Lung microvascular endothelial cell (primary cell): ENCODE measurements around the gene CEL. TPM values are rescaled to one million over a fixed set of nuclear protein-coding genes. Genes with fewer than 3 reads are reported as not detected.
A peak's percentile ranks its signal among the peaks of the same experiment; 100 is the strongest.

Experiments
- DNase-seq, 2 donors: peaks; one replicate each; pipeline versions ENCODE4 v3.0.0 to v3.0.0-alpha.2; 2010; ENCODE audit warnings: low read depth in 2 of 2
- total RNA-seq: library from RNA; depleted of rRNA; stranded (reverse); fragments of >200 nt; gene quantifications from 2 replicates; pipeline ENCODE4 v1.2.1, GENCODE V29; 2014

CEL gene
- total RNA-seq, 1 donor from 2014 or later, result under 0.01 TPM

GRCh38 chr9:133102190-133103021, 40.6 kb downstream of the CEL start:
- DNase-seq, result no peak

- peak; percentile 51 to 65 for DNase-seq
Observed at GRCh38 chr9:133103183-133103986, 41.6 kb downstream of the CEL start.

GRCh38 chr9:133103987-133104505, 42.3 kb downstream of the CEL start:
- DNase-seq, result no peak

DNA sequence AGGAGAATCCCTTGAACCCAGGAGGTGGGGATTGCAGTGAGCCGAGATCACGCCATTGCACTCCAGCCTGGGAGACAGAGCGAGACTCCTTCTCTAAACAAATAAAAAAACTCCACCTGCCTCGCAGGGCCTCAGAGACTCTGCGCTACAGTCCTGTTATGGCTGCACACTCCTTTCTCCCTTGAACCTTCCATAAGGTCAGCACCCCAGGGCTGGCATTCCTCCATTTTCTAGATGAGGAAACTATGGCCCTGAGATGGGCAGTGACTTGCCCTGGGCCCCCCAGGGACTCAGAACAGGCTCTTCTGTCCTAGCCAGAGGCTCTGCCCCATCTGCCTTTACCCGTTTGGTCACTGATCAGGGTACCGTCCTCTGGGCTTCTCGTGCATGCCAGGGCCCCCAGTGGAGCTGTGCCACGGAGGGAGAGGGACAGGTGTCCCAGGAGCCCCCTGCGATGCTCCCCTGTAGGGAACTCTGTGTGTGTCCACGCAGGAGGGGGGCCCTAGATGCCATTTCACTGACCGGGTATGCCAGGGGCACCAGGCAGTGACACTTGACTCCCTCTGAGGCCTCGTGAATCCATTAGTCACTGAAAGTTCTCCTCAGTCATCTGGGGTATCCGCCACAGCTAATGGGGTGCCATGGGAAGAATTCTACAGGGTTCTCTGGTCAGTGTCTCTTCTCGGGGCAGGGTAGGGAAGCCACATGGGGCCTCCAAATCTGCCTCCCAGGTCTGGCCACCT, 43.1 kb downstream of the CEL start:
- DNase-seq, result no peak

DNA sequence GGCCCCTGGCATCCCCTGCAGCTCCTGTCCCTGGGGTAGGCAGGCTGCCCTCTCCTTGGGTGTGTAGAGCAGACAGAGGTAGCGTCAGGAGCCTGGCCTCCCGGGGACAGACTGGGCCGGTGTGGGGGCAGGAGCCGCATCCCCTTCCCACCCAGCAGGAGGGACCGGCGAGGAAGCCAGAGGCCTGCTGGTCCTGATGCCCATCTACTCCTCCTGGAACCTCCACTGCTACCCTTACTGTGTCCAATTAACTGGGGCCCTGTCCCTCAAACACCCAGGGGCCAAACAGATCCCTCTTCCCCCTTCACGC, 43.6 kb downstream of the CEL start:
- no peak for DNase-seq

DNA sequence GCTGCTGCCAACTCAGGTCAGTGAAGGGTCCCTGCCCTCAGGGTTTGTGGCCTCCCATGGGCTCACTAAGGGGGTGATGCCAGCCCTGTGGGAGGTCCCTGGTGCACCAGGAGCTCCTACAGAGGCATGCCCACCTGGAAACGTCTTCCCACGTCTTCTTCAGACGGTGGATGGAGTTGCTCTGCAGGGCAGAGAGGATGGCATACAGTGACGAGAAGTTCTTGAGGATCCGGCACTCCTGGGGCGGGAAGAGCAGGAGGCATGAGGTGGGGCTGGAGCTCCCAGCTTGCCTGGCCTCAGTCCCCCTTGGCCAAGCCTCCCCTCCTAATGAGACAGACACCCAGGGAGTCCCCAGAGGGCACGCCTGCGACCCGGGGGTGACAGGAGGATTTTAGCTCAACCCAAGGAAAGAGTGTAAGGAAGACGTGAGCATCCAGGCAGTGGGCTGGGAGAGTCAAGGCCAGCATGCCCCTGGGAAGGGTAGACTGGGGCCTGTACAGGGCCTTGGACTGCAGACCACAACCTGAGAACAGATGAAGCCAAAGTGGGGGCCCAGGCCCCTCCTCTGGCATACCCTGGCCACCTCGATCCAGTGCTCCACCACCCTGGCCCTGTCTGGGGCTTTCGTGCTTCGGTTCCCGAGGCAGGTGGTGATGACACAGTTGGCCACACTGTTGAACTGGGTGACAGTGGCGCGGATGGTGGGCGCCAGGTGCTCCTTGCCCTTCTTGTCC, 44.9 kb downstream of the CEL start:
- no peak for DNase-seq

DNA sequence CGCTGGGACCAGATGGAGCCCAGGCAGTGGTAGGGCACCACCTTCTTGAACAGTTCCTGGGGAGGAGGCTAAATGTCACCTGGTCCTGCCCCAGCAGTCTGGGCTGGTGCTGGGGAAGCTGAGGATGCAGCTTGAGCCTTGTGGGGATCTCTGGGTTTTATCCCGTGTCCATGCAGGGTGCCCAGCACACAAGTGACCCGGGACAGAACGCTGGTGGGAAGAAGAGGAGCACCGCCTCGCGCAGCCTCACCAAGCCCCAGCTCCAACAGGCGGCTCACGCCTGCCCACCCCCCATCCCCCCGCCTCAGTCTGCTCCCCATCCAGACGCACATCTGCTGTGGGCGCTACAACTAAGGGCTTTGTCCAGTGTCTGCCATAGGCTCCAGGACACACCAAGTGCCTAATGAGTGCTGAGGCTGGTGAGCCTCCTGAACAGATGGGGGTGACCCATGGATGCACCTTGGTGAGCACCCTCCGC, 45.5 kb downstream of the CEL start:
- no peak for DNase-seq

GRCh38 chr9:133107961-133108793, 46.4 kb downstream of the CEL start:
- DNase-seq, result no peak

DNA sequence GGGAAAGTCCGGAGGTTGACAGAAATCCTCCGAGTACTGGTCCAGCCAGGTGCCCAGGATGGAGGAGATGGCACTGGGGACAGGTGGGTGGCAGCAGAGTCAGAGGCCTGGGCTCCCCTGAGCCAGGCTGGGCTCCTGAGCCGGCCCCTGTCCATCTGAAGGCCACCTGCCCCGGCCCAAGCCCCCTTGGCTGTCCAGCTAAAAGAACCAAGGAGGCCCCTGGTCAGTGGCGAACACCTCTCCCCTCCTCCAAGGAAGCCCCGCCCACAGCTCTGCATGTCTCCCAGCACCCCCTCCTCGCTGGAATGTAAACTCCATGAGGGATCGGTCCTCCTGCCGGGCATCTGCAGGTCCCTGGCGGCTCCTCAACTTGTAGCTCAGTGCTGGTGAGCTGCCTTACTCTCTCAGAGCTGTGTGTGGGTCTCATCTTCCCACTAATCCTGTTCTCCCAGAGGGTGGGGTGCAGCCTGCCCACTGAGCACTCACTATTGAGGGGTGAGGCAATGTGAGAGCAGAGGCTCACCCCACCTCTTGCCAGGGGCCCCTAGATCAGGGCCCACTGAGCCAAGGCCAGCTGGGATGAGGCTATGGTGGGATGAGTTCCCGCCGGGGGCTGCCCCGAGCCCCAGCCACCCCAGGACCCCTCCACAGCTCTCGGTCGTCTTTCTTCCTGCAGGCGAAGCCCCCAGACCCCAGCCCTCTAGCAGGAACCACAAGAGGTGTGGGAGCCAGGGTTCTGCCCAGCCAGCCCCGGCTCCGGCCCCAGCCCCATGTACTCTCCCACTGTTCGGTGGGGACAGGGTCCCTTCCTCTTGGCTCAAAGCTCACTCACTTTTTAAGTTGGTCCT, 47.2 kb downstream of the CEL start:
- no peak for DNase-seq

DNA sequence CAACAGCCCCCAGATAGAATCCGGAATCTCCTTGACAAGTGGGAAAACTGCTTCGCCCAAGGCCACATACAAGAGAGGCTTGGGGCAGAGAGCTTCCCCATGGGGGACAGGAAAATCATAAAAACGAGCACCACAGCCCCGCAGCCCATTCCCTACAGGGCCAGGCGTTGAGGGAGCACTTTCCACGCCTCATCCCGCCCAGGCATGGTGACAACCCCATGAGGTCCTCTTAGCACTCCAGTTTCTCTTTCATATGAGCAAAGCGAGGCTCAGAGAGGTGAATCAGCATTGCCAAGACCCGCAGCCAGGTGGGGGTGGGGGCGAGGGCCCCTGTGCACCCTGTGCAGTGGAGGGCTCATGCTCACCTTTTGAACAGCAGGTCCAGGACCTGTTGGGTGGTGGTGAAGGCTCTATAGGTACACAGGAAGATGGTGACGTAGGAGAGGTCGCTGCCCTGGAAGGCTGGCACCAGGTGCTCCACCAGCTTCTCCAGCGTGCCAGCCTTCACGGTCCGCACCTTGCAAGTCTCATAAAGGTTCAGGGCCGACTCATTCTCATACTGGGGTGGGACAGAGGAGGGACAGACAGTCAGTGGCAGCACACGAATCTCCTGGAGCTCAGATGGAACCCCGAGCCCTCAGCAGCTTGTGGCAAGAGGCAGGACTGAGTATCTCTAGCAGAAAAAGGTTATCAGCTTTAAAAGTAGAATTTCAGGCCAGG, 48.3 kb downstream of the CEL start:
- no peak for DNase-seq

DNA sequence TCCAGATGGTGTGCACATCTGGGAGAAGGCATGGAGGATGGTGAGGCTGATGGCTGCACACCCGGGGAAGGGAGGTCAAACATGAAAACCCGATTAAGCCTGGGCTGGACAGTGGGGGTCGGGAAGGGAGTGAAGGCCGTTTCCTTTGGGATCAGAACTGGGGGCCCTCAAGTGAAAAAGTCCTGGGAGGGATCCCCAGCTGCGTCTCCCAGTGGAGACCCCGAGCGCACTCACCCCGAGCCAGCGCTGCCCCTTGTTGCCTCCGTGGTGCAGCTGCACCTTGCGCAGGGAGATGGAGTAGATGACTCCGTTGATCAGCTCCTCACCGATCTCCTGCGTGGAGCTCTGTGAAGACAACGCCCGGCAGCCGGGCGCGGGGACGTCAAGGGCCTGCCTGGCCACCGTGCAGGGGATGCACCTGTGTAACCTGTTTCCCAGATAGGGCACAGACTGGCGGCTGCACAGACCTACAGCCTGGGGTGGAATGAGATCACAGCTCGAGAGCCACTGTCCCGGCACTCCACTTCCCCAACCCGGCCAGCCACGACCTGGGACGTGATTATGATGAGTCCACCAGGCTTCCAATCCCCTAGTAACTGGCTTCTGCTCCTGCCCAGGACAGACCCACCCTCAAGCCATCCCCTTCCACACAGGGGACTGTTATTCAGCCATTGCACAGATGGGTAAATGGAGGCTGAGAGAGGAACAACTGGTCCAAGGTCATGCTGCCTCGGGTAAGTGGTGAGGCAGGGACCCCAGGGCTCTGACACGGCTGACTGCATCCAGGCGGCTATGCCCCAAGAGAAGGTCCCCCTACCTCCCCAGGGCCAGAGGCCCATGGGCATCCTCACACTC, 50.3 kb downstream of the CEL start:
- DNase-seq, result no peak

DNA sequence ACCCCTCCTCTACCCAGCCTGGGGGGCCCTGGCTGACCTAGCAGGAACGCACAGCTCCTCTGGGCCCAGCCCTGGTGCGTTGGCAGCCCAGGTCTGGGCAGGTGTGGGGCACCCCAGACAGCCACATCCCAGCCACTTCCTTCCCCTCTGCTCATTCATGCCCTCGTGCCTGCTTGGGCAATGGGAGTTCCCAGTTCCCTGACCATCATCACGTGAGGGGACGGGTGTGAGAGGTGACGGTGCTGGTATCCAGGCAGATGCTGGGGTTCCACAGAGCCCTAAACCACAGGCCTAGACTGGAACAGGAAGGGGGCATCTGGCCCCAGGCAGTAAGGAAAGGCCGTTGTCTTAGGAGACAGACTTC, 50.9 kb downstream of the CEL start:
- peak in 1 of 2 donors; percentile 31 for DNase-seq

DNA sequence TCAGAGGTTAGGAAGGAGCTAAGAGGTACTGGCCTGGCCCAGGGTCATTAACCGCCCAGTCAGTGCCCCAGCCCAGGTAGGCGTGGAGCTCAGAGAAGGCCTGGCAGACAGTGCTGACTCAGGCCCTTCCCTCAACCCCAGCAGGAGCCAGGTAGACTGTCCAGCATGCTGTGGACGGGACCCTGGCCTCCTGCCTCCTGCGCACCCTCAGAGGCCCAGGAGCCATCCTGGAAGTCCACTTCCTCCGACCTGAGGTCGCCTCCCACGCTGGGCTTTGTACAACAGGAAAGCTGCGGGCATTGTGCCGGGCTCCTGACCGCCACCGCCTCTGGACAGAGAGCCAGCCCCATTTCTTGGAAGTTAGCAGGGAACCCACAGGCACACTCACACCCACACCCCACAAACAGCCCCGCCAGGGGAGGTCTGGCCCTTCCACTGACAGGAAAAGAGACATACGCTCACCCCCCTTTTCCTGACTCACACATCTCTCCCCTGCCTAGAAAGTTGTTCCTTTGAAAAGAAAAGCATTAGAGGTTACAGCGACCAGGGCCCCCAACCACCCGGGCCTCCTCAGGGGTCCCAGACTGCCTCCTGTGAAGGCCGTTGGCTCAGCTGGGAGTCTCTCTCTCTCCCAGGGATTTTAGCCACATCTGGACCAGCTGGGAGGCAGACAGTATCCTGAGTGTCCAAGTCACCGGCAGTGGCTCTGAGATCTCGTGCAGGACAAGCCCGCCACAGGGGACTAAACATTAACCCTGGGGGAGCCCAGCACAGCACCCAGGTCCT, 51.6 kb downstream of the CEL start:
- DNase-seq, result peak; percentile 41

- no peak for DNase-seq
Observed at GRCh38 chr9:133113949-133114885, 52.4 kb downstream of the CEL start.

DNA sequence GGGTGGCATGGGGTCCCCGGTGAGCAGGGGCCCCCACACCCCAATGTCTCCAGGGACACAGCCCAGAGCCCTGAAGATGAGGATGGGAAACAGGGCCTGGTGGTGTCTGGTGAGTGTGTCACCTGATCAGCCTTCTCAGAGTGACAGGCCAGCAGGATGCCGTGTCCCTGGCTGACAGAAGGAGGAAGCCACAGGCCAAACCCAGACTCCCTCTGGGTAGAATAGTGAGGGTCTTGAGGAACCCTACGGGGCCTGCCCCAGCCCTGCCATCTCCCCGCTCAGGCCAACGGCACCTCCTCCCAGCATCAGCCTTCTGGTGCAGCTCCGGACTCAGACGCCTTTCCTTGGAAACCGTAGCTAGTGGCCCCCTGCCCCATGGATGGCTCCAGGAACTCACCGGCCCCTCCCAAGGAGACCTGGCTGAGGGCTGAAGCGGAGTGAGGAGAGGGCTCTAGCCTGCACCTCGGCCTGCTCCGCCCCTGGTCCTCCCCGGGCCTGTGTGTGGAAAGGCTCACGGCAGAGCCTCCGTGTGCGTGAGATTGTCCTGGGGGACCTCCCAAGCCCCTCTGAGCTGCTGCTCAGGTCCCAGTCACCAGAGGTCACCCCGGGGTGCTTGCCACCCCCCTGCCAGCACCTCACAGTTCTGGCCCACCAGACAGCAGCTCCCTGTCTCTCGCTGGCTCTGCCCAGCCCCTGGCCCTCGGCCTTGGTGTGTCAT, 53.3 kb downstream of the CEL start:
- no peak for DNase-seq
